Inferior parietal cortex (tissue), 1 donor: ENCODE measurements around the gene UBE3D.
"Not testable (repeated sequence)": the region's sequence is repeated elsewhere in the genome, so short reads cannot be mapped to it uniquely, and the experiment has no call there.

Experiments
- DNase-seq: peaks from one replicate; pipeline ENCODE4 v3.0.0-alpha.2; 2016; ENCODE audit errors: extremely low spot score

Gene UBE3D

DNA sequence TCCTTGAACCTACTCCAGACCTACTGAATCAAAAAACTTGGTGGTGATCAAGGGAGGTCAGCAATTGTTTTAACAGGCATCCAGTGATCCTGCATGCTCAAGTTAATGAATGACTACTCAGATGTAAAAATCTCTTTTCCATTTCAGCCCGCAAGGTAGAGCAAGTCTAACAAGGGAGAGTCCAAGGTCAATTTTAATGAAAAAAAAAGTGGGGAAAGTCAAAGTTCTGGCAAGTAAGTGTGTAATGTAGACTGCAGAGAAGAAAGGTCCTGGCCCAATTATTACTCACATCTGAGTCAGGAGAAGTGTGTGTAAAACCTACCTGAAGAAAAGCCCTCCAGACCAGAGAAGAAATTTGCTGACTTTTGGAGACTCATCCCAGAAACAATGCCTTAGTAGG is 193.5 kb downstream of the UBE3D start:
- no peak for DNase-seq

DNA sequence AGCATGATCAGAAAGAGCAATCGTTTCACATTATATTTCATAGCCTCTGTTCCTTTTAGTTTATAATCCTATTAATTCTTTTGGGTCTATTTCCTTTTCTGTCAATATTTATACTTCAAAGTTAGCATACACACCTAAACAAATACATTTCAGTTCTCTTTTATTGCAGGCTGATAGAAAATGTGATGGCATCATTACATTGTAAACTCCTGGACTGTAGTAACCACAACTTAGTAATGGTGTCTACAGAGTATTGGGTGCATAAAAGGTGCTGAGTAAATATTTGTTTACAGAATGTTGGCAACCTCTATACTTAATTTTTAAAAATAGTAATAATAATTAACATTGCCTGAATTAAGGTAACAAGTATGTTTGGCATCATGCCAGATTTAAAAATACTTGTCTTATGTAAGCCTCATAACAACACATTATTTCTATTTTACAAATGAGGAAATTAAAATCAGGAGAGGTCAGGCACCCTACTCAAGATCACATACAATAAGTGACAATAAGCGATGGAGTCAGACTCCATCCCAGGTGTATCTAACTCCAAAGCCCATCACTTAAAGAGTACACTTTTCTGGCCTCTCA is 195.0 kb downstream of the UBE3D start:
- no peak for DNase-seq

DNA sequence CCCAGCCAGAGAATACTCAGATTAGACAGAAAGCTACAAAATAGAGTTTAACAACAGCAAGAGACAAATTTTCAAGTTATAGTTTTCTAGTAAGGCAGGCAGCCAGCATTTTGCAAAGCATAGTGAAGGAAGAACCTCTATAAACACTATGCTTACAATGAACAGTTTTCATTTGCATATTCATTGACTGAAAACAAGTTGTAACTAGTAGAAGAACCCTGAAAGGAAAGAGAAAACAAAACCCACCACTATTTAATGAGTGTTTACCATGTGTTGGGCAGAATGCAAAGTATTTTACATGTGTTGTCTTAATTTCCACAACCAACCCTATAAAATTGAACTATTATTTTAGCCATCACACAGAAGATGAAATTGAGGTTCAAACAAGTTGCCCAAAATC is 196.1 kb downstream of the UBE3D start:
- DNase-seq, result no peak

DNA sequence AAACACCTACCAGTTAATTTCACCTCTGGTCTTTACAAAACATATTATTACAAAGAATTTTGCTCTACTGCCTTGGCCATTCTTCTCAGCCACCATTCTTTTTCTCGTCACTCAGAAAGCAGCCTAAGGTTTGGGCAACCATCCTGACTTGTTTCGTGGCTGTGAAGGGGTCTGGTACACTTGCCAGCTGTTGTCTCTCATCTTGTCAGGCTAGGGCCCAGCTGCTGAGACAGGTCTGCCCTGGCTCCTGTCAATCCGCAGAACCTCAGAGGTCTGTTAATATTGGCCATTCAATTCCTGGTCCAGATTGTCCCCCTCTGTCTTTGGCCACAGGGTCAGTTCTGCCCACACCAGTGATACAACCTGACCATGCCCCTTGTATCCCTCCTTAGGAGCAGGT is 197.7 kb downstream of the UBE3D start:
- no peak for DNase-seq

DNA sequence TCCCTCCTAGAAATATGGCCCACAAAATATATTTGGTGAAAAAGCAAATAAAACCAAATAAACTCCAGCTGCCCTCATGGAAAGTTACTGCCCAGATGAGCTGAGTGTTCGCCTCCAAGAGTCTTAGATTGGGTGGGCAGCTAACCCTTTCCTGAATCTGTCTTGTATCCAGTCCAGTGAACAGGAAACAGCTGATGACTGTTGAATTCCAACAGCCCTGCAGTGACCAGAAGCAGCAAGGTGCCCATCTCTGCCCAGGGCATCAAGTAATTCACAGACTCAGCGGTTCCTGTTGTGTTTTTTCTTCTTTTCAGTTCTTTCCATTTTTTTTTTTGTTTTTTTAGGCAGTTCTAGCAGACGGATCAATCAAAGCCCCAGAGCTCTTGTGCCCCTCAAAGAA is 199.2 kb downstream of the UBE3D start:
- no peak for DNase-seq

DNA sequence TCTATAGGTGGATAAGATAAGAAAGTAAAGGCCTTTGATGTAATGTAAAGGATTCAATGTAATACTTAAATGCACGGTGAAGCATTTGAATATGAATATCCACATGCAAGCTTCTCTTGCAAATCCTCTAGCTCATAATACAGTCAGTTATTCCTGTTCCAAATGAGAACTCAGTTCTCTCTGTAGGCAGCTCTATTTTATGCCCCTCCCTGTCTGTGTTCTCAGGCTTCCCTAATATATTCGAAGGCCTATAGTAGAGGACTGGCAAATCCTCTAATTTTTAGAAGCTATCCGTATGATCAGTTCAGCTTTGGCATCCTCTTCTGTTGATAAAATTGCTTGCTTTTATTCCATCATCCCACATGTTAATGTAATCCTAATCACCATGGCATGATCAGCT is 200.2 kb downstream of the UBE3D start:
- DNase-seq, result no peak

DNA sequence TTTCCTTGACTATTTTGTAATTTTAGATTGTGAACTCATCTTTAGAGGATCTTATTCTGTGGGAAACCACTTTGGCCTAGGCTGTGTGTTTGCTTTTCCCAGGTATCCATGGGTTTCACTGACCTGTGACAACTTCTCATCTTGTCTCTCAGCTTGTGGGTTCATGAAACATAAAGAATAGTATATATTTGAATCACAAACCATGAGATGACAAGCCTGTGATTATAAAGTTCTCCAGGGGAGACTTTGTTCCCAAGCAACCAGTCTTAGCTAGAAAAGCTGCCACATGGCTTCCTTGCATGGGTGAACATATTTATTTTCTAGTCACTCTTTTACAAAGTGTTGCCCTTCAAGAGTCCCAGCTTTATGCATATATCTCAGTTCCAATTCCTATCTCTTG is 201.9 kb downstream of the UBE3D start:
- no peak for DNase-seq

DNA sequence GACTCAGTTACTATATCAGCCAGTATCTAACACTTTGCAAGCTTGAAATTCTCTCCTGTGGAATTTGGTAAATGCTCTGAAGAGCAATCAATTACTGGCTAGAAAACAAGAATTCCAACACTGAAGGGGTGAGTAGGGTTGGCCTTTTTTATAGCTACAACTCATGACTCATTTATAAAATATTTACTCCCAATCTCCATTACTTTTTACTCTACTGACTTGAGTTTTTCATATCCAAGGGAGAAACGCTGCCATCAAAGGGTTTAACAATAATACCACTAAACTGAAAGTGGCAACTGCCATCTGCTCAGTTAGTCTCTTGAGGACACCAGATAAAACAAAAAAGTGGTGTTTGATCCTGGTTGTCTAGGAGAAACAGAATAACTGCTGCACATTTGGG is 203.1 kb downstream of the UBE3D start:
- no peak for DNase-seq

DNA sequence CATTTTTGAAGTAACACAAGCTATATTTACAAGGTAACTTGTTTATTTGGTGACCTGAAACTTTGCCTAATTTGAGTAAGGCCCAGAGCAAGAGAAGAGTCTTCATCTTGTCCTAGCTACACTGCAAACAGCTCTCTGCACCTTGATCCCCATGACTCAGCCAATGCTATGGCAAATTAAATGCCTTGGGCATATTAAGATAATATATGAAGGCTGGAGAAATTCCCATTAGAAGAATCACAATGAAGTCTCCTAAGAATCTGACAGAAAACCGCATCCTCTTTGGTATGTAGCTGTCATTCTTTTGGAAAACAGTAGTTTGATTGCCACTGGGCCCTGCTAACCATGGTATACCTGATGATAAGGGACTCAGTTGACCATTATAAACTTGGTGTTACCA is 204.5 kb downstream of the UBE3D start:
- no peak for DNase-seq

DNA sequence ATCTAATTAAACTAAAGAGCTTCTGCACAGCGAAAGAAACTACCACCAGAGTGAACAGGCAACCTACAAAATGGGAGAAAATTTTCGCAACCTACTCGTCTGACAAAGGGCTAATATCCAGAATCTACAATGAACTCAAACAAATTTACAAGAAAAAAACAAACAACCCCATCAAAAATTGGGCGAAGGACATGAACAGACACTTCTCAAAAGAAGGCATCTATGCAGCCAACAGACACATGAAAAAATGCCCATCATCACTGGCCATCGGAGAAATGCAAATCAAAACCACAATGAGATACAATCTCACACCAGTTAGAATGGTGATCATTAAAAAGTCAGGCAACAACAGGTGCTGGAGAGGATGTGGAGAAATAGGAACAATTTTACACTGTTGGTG is 209.6 kb downstream of the UBE3D start:
- not testable (repeated sequence) for DNase-seq

DNA sequence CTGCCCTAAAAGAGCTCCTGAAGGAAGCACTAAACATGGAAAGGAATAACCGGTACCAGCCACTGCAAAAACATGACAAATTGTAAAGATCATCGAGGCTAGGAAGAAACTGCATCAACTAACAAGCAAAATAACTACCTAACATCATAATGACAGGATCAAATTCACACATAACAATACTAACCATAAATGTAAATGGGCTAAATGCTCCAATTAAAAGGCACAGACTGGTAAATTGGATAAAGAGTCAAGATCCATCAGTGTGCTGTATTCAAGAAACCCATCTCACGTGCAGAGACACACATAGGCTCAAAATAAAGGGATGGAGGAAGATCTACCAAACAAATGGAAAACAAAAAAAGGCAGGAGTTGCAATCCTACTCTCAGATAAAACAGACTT is 212.7 kb downstream of the UBE3D start:
- DNase-seq, result not testable (repeated sequence)

DNA sequence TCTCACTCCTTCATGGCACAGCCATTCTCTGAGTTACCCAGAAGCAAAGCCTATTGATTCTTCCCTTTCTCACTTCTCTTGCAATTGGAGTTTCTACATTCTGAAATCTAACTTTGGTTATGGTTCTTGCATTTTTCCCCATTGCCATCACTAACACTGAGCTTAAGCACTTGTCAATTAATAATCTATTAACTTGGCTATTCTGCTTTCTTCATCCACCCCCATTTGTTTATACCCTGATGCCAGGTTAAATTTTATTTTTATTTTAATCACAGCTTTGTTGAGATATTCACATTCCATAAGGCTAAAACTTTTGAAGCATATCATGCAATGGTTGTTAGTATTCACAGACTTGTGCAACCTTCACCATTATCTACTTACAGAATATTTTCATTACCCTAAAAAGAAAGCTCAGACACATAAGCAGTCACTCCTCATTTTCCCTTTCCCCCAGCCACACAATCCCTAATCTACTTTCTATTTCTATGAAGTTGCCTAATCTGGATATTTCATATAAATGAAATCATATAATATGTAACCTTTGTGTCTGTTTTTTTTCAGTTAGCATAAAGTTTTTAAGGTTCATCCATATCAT is 222.3 kb downstream of the UBE3D start:
- DNase-seq, result no peak

DNA sequence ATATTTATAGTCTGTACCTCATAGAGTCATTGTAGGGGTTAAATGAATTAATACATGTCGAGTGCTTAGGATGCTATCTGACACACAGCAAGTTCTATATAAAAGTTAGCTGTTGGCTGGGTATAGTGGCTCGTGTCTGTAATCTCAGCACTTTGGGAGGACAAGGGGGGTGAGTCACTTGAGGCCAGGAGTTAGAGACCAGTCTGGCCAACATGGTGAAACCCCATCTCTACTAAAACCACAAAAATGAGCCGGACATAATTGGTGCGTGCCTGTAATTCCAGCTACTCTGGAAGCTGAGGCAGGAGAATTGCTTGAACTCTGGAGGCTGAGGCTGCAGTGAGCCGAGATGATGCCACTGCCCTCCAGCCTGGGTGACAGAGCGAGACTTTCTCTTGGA is 222.9 kb downstream of the UBE3D start:
- DNase-seq, result no peak
